ENCODE data around the gene LACRT. TPM values are rescaled to one million over a fixed set of nuclear protein-coding genes. Genes with fewer than 3 reads are reported as not detected.

The LACRT gene
- total RNA-seq, 1 donor from 2014 or later: not detected

- no peak for DNase-seq (ENCODE audit: low spot score)
Measured at GRCh38 chr12:54602661-54603060, 32.0 kb downstream of the LACRT start.

- DNase-seq (ENCODE audit: low spot score): no peak
Measured at GRCh38 chr12:54601841-54602240, 32.9 kb downstream of the LACRT start.

- no peak for DNase-seq (ENCODE audit: low spot score)
Measured at GRCh38 chr12:54598970-54599369, 35.7 kb downstream of the LACRT start.

GRCh38 chr12:54596526-54596946, 38.2 kb downstream of the LACRT start:
- peak; percentile 66 for DNase-seq (ENCODE audit: low spot score)

GRCh38 chr12:54595471-54595870, 39.2 kb downstream of the LACRT start:
- DNase-seq (ENCODE audit: low spot score): no peak

- DNase-seq (ENCODE audit: low spot score): no peak
Measured at GRCh38 chr12:54593725-54594124, 41.0 kb downstream of the LACRT start.

GRCh38 chr12:54593135-54593534, 41.6 kb downstream of the LACRT start:
- DNase-seq (ENCODE audit: low spot score): no peak

- DNase-seq (ENCODE audit: low spot score): no peak
Measured at GRCh38 chr12:54592316-54592715, 42.4 kb downstream of the LACRT start.

GRCh38 chr12:54590978-54591591, 43.6 kb downstream of the LACRT start:
- no peak for DNase-seq (ENCODE audit: low spot score)

- DNase-seq (ENCODE audit: low spot score): no peak
Measured at GRCh38 chr12:54589964-54590363, 44.7 kb downstream of the LACRT start.

- no peak for DNase-seq (ENCODE audit: low spot score)
Measured at GRCh38 chr12:54588890-54589267, 45.8 kb downstream of the LACRT start.

GRCh38 chr12:54588110-54588889, 46.4 kb downstream of the LACRT start, which contains the start of gene PPP1R1A:
PPP1R1A (minus strand) TSS chr12:54588659; CDS start chr12:54588488, 171 bp downstream.
- no peak for DNase-seq (ENCODE audit: low spot score)

- DNase-seq (ENCODE audit: low spot score): no peak
Measured at GRCh38 chr12:54587315-54587873, 47.3 kb downstream of the LACRT start.

GRCh38 chr12:54586620-54587019, 48.1 kb downstream of the LACRT start:
- DNase-seq (ENCODE audit: low spot score): no peak

- DNase-seq (ENCODE audit: low spot score): no peak
Measured at GRCh38 chr12:54585243-54585642, 49.5 kb downstream of the LACRT start.

GRCh38 chr12:54584128-54584527, 50.6 kb downstream of the LACRT start:
- DNase-seq (ENCODE audit: low spot score): no peak

GRCh38 chr12:54583726-54584125, 51.0 kb downstream of the LACRT start:
- no peak for DNase-seq (ENCODE audit: low spot score)

- no peak for DNase-seq (ENCODE audit: low spot score)
Measured at GRCh38 chr12:54581412-54581811, 53.3 kb downstream of the LACRT start.

Other genes with a start within 250 kb of the LACRT start
- gene ITGA5, start 215.6 kb downstream of the LACRT start, total RNA-seq: 117 TPM
- 0.62 TPM for gene GTSF1, start 161.3 kb downstream of the LACRT start, total RNA-seq
- gene NCKAP1L, start 137.1 kb downstream of the LACRT start, total RNA-seq: 17.4 TPM
- 5.5 TPM for gene PDE1B, start 85.3 kb downstream of the LACRT start, total RNA-seq
- 1.1 TPM for gene PPP1R1A, start 46.2 kb downstream of the LACRT start, total RNA-seq
- not detected for gene DCD, start 13.5 kb upstream of the LACRT start, total RNA-seq
- gene MUCL1, start 219.6 kb upstream of the LACRT start, total RNA-seq: not detected